ENCODE measurements around the gene SLIT3.

DNA sequence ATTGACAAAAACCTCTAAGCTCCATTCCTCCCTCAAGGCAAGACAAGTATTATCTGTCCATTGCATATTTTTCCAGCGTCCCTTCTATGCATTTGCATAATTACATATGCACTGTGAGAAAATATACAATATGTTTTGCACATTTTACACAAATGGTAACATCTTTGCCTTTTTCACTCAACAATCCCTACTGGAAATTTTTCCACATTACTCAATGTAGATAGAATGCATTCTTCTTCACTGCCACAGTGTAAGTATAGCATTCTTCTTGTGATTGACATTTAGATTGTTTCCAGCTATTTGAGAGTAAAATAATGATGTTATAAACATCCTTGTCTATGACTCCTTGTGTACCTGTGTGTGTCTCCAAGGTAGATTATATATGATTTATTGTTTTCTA, 205.0 kb downstream of the SLIT3 start:
- TF ChIP-seq CTCF (IDR thresholded peaks at IDR 0.05) (no peak), POLR2A (IDR thresholded peaks at IDR 0.05) (no peak)

Measured in Peyer's patch (tissue), 4 donors.